K562 (cell line): ENCODE data around the gene LRRC4B. TPM values are rescaled to one million over a fixed set of nuclear protein-coding genes. Genes with fewer than 3 reads are reported as not detected.

Experiments used
- ATAC-seq: fragments of 200-7000 bp; cut with Tn5 transposase; 3 replicates; pipeline ENCODE4 v1.9.1; 2020; ENCODE audit warnings: moderate library complexity
- BruUV-seq: library from RNA; stranded (reverse); fragments of 400-500 nt; replicated peaks from 2 replicates; lab custom pipeline; 2021; lab: Mats Ljungman, UMichigan
- CTCF ChIA-PET: fragments of 300-600 bp; formaldehyde crosslinking; extraction: SDS; loops from one replicate; lab custom pipeline; 2021; ENCODE audit warnings: low intra/inter-chr PET ratio; lab: Yijun Ruan, JAX
- POLR2A ChIA-PET: fragments of 300-600, 350-650 bp; sonication (Branson Sonifier 250); formaldehyde crosslinking; extraction: SDS; loops from one replicate; lab custom pipeline; 2021; ENCODE audit warnings: antibody characterized with exemption, inconsistent platforms; lab: Yijun Ruan, JAX
- DNase-seq, 4 experiments: peaks; one replicate each; pipeline versions ENCODE4 v3.0.0 to v3.0.0-alpha.2; 2011 to 2018; ENCODE audit warnings: low spot score in 3 of 4, mixed read lengths in 3 of 4; ENCODE audit errors: extremely low read depth in 1 of 4
- FAIRE-seq: peaks from 2 replicates; lab custom pipeline; 2011; peaks lifted over from hg19 to GRCh38; lab: Jason Lieb, UNC
- H2AFZ ChIP-seq: 2 replicates; pipeline ENCODE4 v1.6.0; 2011; ENCODE audit warnings: low read depth, low read length, control low read depth, inconsistent platforms
- H3K27ac ChIP-seq: fragments of 200-600 bp; 3 replicates; pipeline ENCODE4 v1.8.0; 2011; ENCODE audit warnings: low read depth, mild to moderate bottlenecking, control low read depth, inconsistent platforms, low read length, moderate library complexity, mixed read lengths; ENCODE audit errors: extremely low read depth
- H3K27me3 ChIP-seq, 2 experiments: fragments of 300-600 bp in 1 of 2; 2 replicates in 1 of 2; 3 replicates in 1 of 2; pipeline versions ENCODE4 v1.6.0 to v1.8.0; 2011; ENCODE audit warnings: inconsistent platforms in 2 of 2, low read length in 2 of 2, mild to moderate bottlenecking in 1 of 2, mixed read lengths in 1 of 2, moderate library complexity in 1 of 2; ENCODE audit not compliant: control insufficient read depth in 2 of 2, insufficient read depth in 2 of 2
- H3K36me3 ChIP-seq: fragments of 300-600 bp; 3 replicates; pipeline ENCODE4 v1.8.0; 2011; ENCODE audit warnings: mild to moderate bottlenecking, low read length, inconsistent platforms; ENCODE audit not compliant: control insufficient read depth, insufficient read depth
- H3K4me1 ChIP-seq, 2 experiments: fragments of 200-600 bp in 1 of 2; replicated peaks in 1 of 2; 2 replicates in 1 of 2; 3 replicates in 1 of 2; pipeline versions ENCODE4 v1.5.1 to v1.8.0; 2011; ENCODE audit warnings: inconsistent platforms in 2 of 2, low read length in 2 of 2, mild to moderate bottlenecking in 1 of 2, mixed read lengths in 1 of 2, moderate library complexity in 1 of 2; ENCODE audit not compliant: control insufficient read depth in 2 of 2, insufficient read depth in 2 of 2
- H3K4me2 ChIP-seq: 2 replicates; pipeline ENCODE4 v1.6.1; 2011; ENCODE audit warnings: low read length, control low read depth, inconsistent platforms, mixed read lengths; ENCODE audit not compliant: insufficient read depth
- H3K4me3 ChIP-seq: fragments of 200-600 bp; sonication (generic), shearing (Covaris generic); 2 replicates; pipeline ENCODE4 v1.5.1; 2016; ENCODE audit warnings: control low read depth, inconsistent platforms
- H3K79me2 ChIP-seq: fragments of 200-600 bp; 3 replicates; pipeline ENCODE4 v1.8.0; 2011; ENCODE audit warnings: low read length, inconsistent platforms; ENCODE audit not compliant: control insufficient read depth, insufficient read depth
- H3K9ac ChIP-seq, 2 experiments: 2 replicates each; pipeline versions ENCODE4 v1.6.0 to v1.6.1; 2011; ENCODE audit warnings: low read depth in 2 of 2, low read length in 2 of 2, control low read depth in 1 of 2, inconsistent platforms in 1 of 2, mild to moderate bottlenecking in 1 of 2, mixed read lengths in 1 of 2; ENCODE audit not compliant: insufficient read depth in 1 of 2
- H3K9me1 ChIP-seq: one replicate; pipeline ENCODE4 v1.6.0; 2011; ENCODE audit warnings: inconsistent platforms, mild to moderate bottlenecking, low read length, moderate library complexity; ENCODE audit not compliant: control insufficient read depth, insufficient read depth
- H3K9me3 ChIP-seq: replicated peaks from 2 replicates; pipeline ENCODE4 v1.5.1; 2011; ENCODE audit warnings: low read depth, low read length, inconsistent platforms; ENCODE audit not compliant: control insufficient read depth, insufficient read depth
- H4K20me1 ChIP-seq: replicated peaks from 2 replicates; pipeline ENCODE4 v1.6.1; 2011; ENCODE audit warnings: low read length, inconsistent platforms, mixed read lengths; ENCODE audit not compliant: control insufficient read depth, insufficient read depth
- ADNP ChIP-seq: fragments of 200-800 bp; sonication (Bioruptor generic); IDR thresholded peaks from 2 replicates; pipeline ENCODE4 v1.6.1; 2016; ENCODE audit warnings: missing genetic modification characterization, missing compliant biosample characterization
- BCOR ChIP-seq: fragments of 450-650 bp; IDR thresholded peaks from 2 replicates; pipeline ENCODE4 v1.6.1; 2016
- ESRRB ChIP-seq: fragments of 250-450 bp; sonication (Bioruptor Pico); IDR thresholded peaks from 2 replicates; pipeline ENCODE4 v1.5.0; 2020; ENCODE audit warnings: mild to moderate bottlenecking, moderate library complexity, borderline replicate concordance
- HMBOX1 ChIP-seq: sonication (generic); IDR thresholded peaks from 2 replicates; pipeline ENCODE4 v1.6.1; 2016
- MCM3 ChIP-seq: fragments of 450-650 bp; IDR thresholded peaks from 2 replicates; pipeline ENCODE4 v1.6.1; 2016
- NFYB ChIP-seq: IDR thresholded peaks from 2 replicates; pipeline ENCODE4 v1.6.1; 2011; ENCODE audit warnings: mild to moderate bottlenecking, moderate library complexity; ENCODE audit not compliant: insufficient read length; ENCODE audit errors: extremely low read depth
- PHF8 ChIP-seq: fragments of 200-600 bp; sonication (generic); IDR thresholded peaks from 2 replicates; pipeline ENCODE4 v1.6.1; 2012; ENCODE audit warnings: mixed run types, mild to moderate bottlenecking, inconsistent platforms, low read length, moderate library complexity, borderline replicate concordance
- PTBP1 ChIP-seq: fragments of 200-400 bp; formaldehyde crosslinking; IDR thresholded peaks from 2 replicates; pipeline ENCODE4 v1.6.1; 2017; ENCODE audit warnings: low read depth, low read length
- RREB1 ChIP-seq: fragments of 250-450 bp; sonication (Bioruptor Pico); IDR thresholded peaks from 2 replicates; pipeline ENCODE4 v1.4.0; 2020
- SMAD2 ChIP-seq: fragments of 150-350 bp; IDR thresholded peaks from 2 replicates; pipeline ENCODE4 v1.6.1; 2014; ENCODE audit warnings: low read depth, mild to moderate bottlenecking, low read length
- SPI1 ChIP-seq: IDR thresholded peaks from 2 replicates; pipeline ENCODE4 v1.6.1; 2011; ENCODE audit warnings: low read depth, low read length, control low read depth, borderline replicate concordance
- TFAM ChIP-seq: fragments of 250-450 bp; sonication (Bioruptor Pico); conservative IDR thresholded peaks from 2 replicates; pipeline ENCODE4 v1.5.0; 2021; ENCODE audit warnings: mild to moderate bottlenecking, moderate library complexity
- XRCC3 ChIP-seq: fragments of 450-650 bp; IDR thresholded peaks from 2 replicates; pipeline ENCODE4 v1.6.1; 2017; ENCODE audit warnings: mild to moderate bottlenecking, moderate library complexity
- ZBTB17 ChIP-seq: fragments of 450-650 bp; formaldehyde crosslinking; IDR thresholded peaks from 2 replicates; pipeline ENCODE4 v1.4.0; 2020; ENCODE audit warnings: mild to moderate bottlenecking
- ZFP36 ChIP-seq: fragments of 150-350 bp; IDR thresholded peaks from 2 replicates; pipeline ENCODE4 v1.6.1; 2018; ENCODE audit warnings: low read length, low read depth; ENCODE audit not compliant: partially characterized antibody
- ZNF121 ChIP-seq: sonication (generic); formaldehyde crosslinking; conservative IDR thresholded peaks from 2 replicates; pipeline ENCODE4 v1.8.0; 2022; ENCODE audit warnings: missing genetic modification reagents
- ZNF24 ChIP-seq: fragments of 450-650 bp; IDR thresholded peaks from 2 replicates; pipeline ENCODE4 v1.6.1; 2016
- ZNF41 ChIP-seq: fragments of 250-450 bp; sonication (Bioruptor Pico); conservative IDR thresholded peaks from 2 replicates; pipeline ENCODE4 v1.4.0; 2020; ENCODE audit warnings: mild to moderate bottlenecking
- ZNF76 ChIP-seq: fragments of 250-450 bp; sonication (Bioruptor Pico); IDR thresholded peaks from 2 replicates; pipeline ENCODE4 v1.4.0; 2020; ENCODE audit warnings: mild to moderate bottlenecking, moderate library complexity, borderline replicate concordance
- WGBS: fragments of 100-300 bp; shearing (Covaris generic); methylation state at CpG from one replicate; pipeline ENCODE4 v1.1.6; 2016; ENCODE audit warnings: low coverage, mixed read lengths; ENCODE audit not compliant: insufficient coverage; ENCODE audit errors: missing lambda C conversion rate; 5-methylcytosine and 5-hydroxymethylcytosine counted together
- in situ Hi-C: fragments of 300-500 bp; cut with MboI; formaldehyde crosslinking; loops from 4 replicates; pipeline ENCODE4 v1.15.0; 2018; ENCODE audit warnings: inconsistent platforms, mixed read lengths
- intact Hi-C: fragments of 100-400 bp; cut with micrococcal nuclease; formaldehyde crosslinking; loops from 2 replicates; pipeline ENCODE4 v1.14.2; 2022
- polyA plus RNA-seq, 8 experiments: library from polyadenylated mRNA; depleted of rRNA in 4 of 8; stranded (reverse) in 5 of 8; unstranded in 3 of 8; fragments of >200 nt; fragmentation: Nextera tagmentation in 2 of 8; fragmentation: Illumina TruSeq in 1 of 8; extraction: Ambion mirVana in 2 of 8; extraction: Trizol in 1 of 8; gene quantifications; 2 replicates each; pipeline versions ENCODE4 v1.2.1 to v1.2.3, GENCODE V29; 2011 to 2014; ENCODE audit warnings: inconsistent platforms in 1 of 8, missing spikeins in 1 of 8
- total RNA-seq, 7 experiments: library from RNA; depleted of rRNA in 6 of 7; stranded (reverse); fragments of >200 nt in 6 of 7; fragmentation: Illumina TruSeq in 2 of 7; extraction: Trizol in 2 of 7; gene quantifications; 2 replicates each; pipeline versions ENCODE4 v1.2.1 to v1.2.3, GENCODE V29; 2011 to 2021; ENCODE audit warnings: low replicate concordance in 1 of 7

LRRC4B gene
- total and polyA plus RNA-seq, 9 of the 15 experiments (the other 6 are each of a cell fraction or from before 2014, with no cell fraction given) = 0.18 to 9.6 (median 2.9) TPM; not detected in 2

GRCh38 chr19:50570997-50571396, 2.8 kb upstream of the LRRC4B start:
- BruUV-seq = no TSS peak
- Histone ChIP-seq H3K4me3 (no peak overlapping the region), H3K9me3 (no peaks in the 10 kb centered on the region), H2AFZ (no peak overlapping the region), H3K27me3 (no peaks in the 10 kb centered on the region), H3K27ac (no peak overlapping the region), H3K4me2 (no peak overlapping the region), H3K9ac (0 out of 4 replicates have a peak overlapping the region, but pooled peaks of 1 of the 2 experiments have one; percentile 26), H4K20me1 (no peaks in the 10 kb centered on the region), H3K9me1 (no peaks in the 10 kb centered on the region), H3K36me3 (no peaks in the 10 kb centered on the region), H3K4me1 (peaks cover 11 to 19% of the 10 kb centered on the region in 2 experiments), H3K79me2 (no peaks in the 10 kb centered on the region)
- POLR2A ChIA-PET = interaction anchor here (0.6 kb wide), 1 partner anchor 36 kb away, joined by 4 read pairs; no protein-coding TSS in a partner anchor
- CTCF ChIA-PET = no interaction called here
- intact Hi-C loops = no loop called here
- no peak for FAIRE-seq
- in situ Hi-C loops = no loop called here
- 63% methylated on average over 10 of the region's 11 CpGs for WGBS
- DNase-seq = no peak
- ATAC-seq = no peak
- TF ChIP-seq SMAD2 = no peak
- TF ChIP-seq BCOR = peak; percentile 52
- TF ChIP-seq ZFP36 = peak; percentile 96
- TF ChIP-seq HMBOX1 = no peak
- TF ChIP-seq PHF8 = no peak
- no peak for TF ChIP-seq SPI1
- no peak for TF ChIP-seq ZNF76 (CRISPR knock-in tag)
- TF ChIP-seq ZBTB17 = no peak
- TF ChIP-seq TFAM = no peak
- TF ChIP-seq MCM3 = no peak
- TF ChIP-seq ESRRB (CRISPR knock-in tag) = no peak
- TF ChIP-seq NFYB = no peak
- TF ChIP-seq ZNF121 (CRISPR knock-in tag) = no peak
- no peak for TF ChIP-seq ZNF41
- TF ChIP-seq ZNF24 = no peak
- no peak for TF ChIP-seq ADNP
- no peak for TF ChIP-seq XRCC3
- 0 out of 2 replicates have a peak, but pooled peaks have one; percentile 73 for TF ChIP-seq PTBP1
- TF ChIP-seq RREB1 (CRISPR knock-in tag) = no peak
